Fibroblast of lung (primary cell): ENCODE data around the gene DGLUCY.

Experiments
- CTCF ChIP-seq, 2 donors: IDR thresholded peaks in 1 of 2; conservative IDR thresholded peaks in 1 of 2; 1 replicate in 1 of 2; 2 replicates in 1 of 2; pipeline ENCODE4 v1.5.1; 2011 to 2012; ENCODE audit warnings: low read length in 2 of 2, control low read depth in 1 of 2, inconsistent platforms in 1 of 2, low read depth in 1 of 2, mild to moderate bottlenecking in 1 of 2
- EZH2 ChIP-seq: IDR thresholded peaks from 2 replicates; pipeline ENCODE4 v1.5.1; 2012; ENCODE audit warnings: low read length, control low read depth, mild to moderate bottlenecking; ENCODE audit errors: missing control alignments

DNA sequence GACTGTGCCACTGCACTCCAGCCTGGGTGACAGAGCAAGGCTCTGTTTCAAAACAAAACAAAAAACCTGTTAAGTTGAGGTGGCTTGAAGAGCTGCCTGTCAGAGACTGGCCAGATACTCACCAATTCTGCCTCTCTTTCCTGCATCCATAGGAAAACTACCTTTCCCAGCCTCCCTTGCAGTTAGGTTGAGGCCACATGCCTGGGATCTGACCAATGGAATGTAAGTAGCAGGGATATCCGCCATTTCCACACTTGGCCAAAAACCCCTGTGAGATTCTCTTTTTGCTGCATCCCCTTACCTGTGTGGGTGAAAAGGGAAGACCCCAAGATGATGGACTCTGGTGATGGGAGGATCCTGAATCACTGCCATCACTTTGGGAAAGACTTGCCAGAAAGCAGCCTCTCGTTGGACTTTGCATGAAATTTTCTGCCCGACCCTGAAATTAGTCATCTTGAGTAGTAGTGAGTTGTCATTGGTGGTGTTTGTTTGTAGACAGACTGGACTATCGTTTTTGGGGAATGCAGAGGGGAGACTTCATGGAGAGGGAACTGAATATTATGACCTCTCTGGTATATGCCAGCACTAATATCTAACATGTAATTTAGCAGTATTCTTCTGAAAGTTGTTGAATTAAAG is 116.6 kb downstream of the DGLUCY start:
- TF ChIP-seq CTCF (conservative IDR thresholded peaks at IDR 0.05 in 1 of 2, IDR thresholded peaks at IDR 0.05 in 1 of 2; ENCODE audit: low read depth in 1 of 2, low read length in 2 of 2) (no peak), EZH2 (no peak)
